M059J (cell line): Measurements from ENCODE around the gene MAVS. TPM values are rescaled to one million over a fixed set of nuclear protein-coding genes. Genes with fewer than 3 reads are reported as not detected.
"Not testable (repeated sequence)": the region's sequence is repeated elsewhere in the genome, so short reads cannot be mapped to it uniquely, and the experiment has no call there.

Source experiments
- DNase-seq: peaks from one replicate; pipeline ENCODE4 v3.0.0-alpha.2; 2012; ENCODE audit warnings: low read depth
- total RNA-seq: library from RNA; depleted of rRNA; stranded (reverse); fragments of >200 nt; shearing (Covaris generic); gene quantifications from 2 replicates; pipeline ENCODE4 v1.2.3, GENCODE V29; 2014

MAVS gene
- total RNA-seq, 1 experiment from 2014 or later = 39.5 TPM

GRCh38 chr20:3847429-3847940 is 851 bp downstream of the MAVS start:
- no peak for DNase-seq

GRCh38 chr20:3848565-3848964 is 1.9 kb downstream of the MAVS start:
- no peak for DNase-seq

GRCh38 chr20:3854462-3854871 is 7.8 kb downstream of the MAVS start:
- no peak for DNase-seq

GRCh38 chr20:3857405-3857804 is 10.8 kb downstream of the MAVS start:
- no peak for DNase-seq

GRCh38 chr20:3858689-3859088 is 12.1 kb downstream of the MAVS start:
- DNase-seq = no peak

- DNase-seq = no peak
These were observed 14.6 kb downstream of the MAVS start for GRCh38 chr20:3861191-3861590.

- DNase-seq = no peak
These were observed 15.7 kb downstream of the MAVS start for GRCh38 chr20:3862333-3862732.

- no peak for DNase-seq
These were observed 16.7 kb downstream of the MAVS start for GRCh38 chr20:3863317-3863716.

GRCh38 chr20:3864518-3864917 is 17.9 kb downstream of the MAVS start:
- DNase-seq = no peak

- DNase-seq = no peak
These were observed 18.7 kb downstream of the MAVS start for GRCh38 chr20:3865152-3865886.

GRCh38 chr20:3865887-3866407 is 19.3 kb downstream of the MAVS start:
- no peak for DNase-seq

- no peak for DNase-seq
These were observed 19.8 kb downstream of the MAVS start for GRCh38 chr20:3866464-3866863.

GRCh38 chr20:3867802-3868201 is 21.2 kb downstream of the MAVS start:
- no peak for DNase-seq

- DNase-seq = no peak
These were observed 23.4 kb downstream of the MAVS start for GRCh38 chr20:3869839-3870634.

- DNase-seq = peak; percentile 88
These were observed 25.1 kb downstream of the MAVS start for GRCh38 chr20:3871550-3872265.

GRCh38 chr20:3873507-3873906 is 26.9 kb downstream of the MAVS start:
- DNase-seq = no peak

GRCh38 chr20:3874194-3874844 is 27.7 kb downstream of the MAVS start:
- peak; percentile 52 for DNase-seq

- no peak for DNase-seq
These were observed 28.8 kb downstream of the MAVS start for GRCh38 chr20:3875378-3875974.

GRCh38 chr20:3876000-3876399 is 29.4 kb downstream of the MAVS start:
- DNase-seq = no peak

- no peak for DNase-seq
These were observed 30.0 kb downstream of the MAVS start for GRCh38 chr20:3876676-3877075.

GRCh38 chr20:3878921-3879274 is 32.3 kb downstream of the MAVS start:
- DNase-seq = not testable (repeated sequence)
